ENCODE results near the gene TDRD1. TPM values are rescaled to one million over a fixed set of nuclear protein-coding genes. Genes with fewer than 3 reads are reported as not detected.

The TDRD1 gene
- total and polyA plus RNA-seq, 2 donors (not counting 1 experiment from before 2014, with no cell fraction given) = 0.10 to 0.22 TPM

DNA sequence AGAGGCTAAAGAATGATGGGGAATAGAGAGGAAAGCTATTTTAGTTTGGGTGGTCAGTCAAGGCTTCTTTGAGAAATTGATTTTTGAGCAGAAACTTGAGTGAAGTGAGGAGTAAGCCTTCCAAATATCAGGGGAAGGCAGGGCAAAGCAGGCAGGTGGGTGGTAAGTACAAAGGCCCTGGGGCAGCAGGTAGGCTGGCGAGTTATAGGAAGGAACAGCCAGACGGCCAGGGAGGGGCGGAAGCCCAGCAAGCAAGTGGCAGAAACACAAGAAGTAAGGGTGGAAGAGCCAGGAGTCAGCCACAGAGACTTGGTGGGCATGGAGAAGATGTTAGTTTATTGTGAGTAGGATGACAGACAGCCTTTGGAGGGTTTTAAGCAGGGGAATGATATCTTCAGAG is 94.8 kb downstream of the TDRD1 start:
- Histone ChIP-seq H4K20me1 (ENCODE audit: control insufficient read depth, insufficient read depth, low read length, poor library complexity, severe bottlenecking) (no peaks in the 10 kb centered on the region), H3K79me2 (ENCODE audit: control insufficient read depth, insufficient read depth, low read length) (no peaks in the 10 kb centered on the region), H2AFZ (ENCODE audit: insufficient read depth, low read depth, low read length, poor library complexity, severe bottlenecking) (no peak overlapping the region), H3K9me3 (ENCODE audit: control extremely low read depth in 1 of 3, control insufficient read depth in 2 of 3, insufficient read depth in 1 of 3, low read length in 2 of 3) (no peaks in the 10 kb centered on the region), H3K4me2 (replicated peaks; ENCODE audit: low read depth, low read length, poor library complexity, severe bottlenecking) (no peak overlapping the region), H3K27ac (ENCODE audit: low read length in 2 of 2) (no peak overlapping the region), H3K4me1 (ENCODE audit: control insufficient read depth in 2 of 2, insufficient read depth in 2 of 2, low read length in 2 of 2) (no peaks in the 10 kb centered on the region), H3K36me3 (replicated peaks in 1 of 2; ENCODE audit: control extremely low read depth in 1 of 2, control insufficient read depth in 1 of 2, extremely low read depth in 1 of 2, insufficient read depth in 2 of 2, low read length in 1 of 2) (no peaks in the 10 kb centered on the region), H3K27me3 (replicated peaks in 1 of 4; ENCODE audit: control extremely low read depth in 1 of 4, control insufficient read depth in 3 of 4, insufficient read depth in 4 of 4, low read length in 3 of 4) (peaks cover 0 to 6% (median 0%) of the 10 kb centered on the region in 4 experiments), H3K9ac (ENCODE audit: low read length) (no peak overlapping the region), H3K4me3 (ENCODE audit: control extremely low read depth in 1 of 5, extremely low read depth in 1 of 5, insufficient read depth in 1 of 5, low read depth in 2 of 5, low read length in 4 of 5) (no peak overlapping the region)
- no peak for ATAC-seq (ENCODE audit: low read depth)
- Mint-ChIP-seq H3K27me3 (peaks cover 27% of the 10 kb centered on the region), H3K27ac (no peak overlapping the region), H3K4me3 (no peak overlapping the region), H3K4me1 (no peaks in the 10 kb centered on the region), H3K9me3 (ENCODE audit: insufficient read depth) (no peaks in the 10 kb centered on the region)
- no peak for DNase-seq
- intact Hi-C loops (cut with micrococcal nuclease) = no loop called here
- ChIA-PET POLR2A (no interaction called here), CTCF (no interaction called here)
- TF ChIP-seq EZH2 (IDR thresholded peaks at IDR 0.05; ENCODE audit: borderline replicate concordance, insufficient read depth, low read depth, low read length, poor library complexity, severe bottlenecking) = no peak
- TF ChIP-seq, protein P1, sequence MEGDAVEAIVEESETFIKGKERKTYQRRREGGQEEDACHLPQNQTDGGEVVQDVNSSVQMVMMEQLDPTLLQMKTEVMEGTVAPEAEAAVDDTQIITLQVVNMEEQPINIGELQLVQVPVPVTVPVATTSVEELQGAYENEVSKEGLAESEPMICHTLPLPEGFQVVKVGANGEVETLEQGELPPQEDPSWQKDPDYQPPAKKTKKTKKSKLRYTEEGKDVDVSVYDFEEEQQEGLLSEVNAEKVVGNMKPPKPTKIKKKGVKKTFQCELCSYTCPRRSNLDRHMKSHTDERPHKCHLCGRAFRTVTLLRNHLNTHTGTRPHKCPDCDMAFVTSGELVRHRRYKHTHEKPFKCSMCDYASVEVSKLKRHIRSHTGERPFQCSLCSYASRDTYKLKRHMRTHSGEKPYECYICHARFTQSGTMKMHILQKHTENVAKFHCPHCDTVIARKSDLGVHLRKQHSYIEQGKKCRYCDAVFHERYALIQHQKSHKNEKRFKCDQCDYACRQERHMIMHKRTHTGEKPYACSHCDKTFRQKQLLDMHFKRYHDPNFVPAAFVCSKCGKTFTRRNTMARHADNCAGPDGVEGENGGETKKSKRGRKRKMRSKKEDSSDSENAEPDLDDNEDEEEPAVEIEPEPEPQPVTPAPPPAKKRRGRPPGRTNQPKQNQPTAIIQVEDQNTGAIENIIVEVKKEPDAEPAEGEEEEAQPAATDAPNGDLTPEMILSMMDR (IDR thresholded peaks at IDR 0.05) = no peak
- WGBS (ENCODE audit: insufficient coverage) = 88% methylated on average over 3 of the region's 3 CpGs

DNA sequence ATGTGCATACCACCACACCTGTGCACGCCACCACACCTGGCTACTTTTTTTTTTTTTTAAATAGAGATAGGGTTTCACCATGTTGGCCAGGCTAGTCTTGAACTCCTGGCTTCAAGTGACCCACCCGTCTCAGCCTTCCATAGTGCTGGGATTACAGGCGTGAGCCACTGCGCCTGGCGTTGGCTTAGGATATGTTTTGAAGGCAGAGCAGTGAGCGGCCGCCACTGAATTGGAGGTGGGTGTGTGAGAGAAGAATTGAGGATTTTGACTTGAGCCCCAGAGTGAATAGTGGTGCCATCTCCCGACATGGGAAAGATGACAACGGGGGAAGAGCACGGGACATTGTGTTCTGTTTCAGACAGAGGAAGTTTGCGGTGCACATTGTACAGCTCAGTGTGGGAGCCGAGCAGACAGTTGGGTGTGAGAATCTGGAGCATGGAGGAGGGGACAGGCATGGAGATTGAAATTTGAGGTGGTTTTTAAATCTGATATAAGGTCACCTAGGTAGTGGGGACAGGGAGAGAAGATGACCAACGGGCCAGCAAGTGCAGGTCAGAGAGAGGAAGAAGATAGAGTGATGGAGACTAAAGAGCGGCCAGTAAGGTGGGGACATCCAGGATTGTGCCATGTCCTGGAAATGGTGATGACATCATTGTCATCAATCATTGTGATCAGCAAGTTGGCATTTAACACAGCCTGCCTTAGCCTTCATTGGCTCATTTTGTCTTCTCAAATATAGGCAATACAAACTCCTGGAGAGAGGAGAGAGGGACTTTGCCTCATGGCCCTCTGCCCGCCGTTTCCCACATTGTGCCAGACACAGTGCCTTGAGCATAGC is 95.7 kb downstream of the TDRD1 start:
- Histone ChIP-seq H3K4me3 (ENCODE audit: control extremely low read depth in 1 of 5, extremely low read depth in 1 of 5, insufficient read depth in 1 of 5, low read depth in 2 of 5, low read length in 4 of 5) (no peak overlapping the region), H3K9me3 (ENCODE audit: control extremely low read depth in 1 of 3, control insufficient read depth in 2 of 3, insufficient read depth in 1 of 3, low read length in 2 of 3) (no peaks in the 10 kb centered on the region), H4K20me1 (ENCODE audit: control insufficient read depth, insufficient read depth, low read length, poor library complexity, severe bottlenecking) (no peaks in the 10 kb centered on the region), H3K4me2 (replicated peaks; ENCODE audit: low read depth, low read length, poor library complexity, severe bottlenecking) (no peak overlapping the region), H3K27me3 (replicated peaks in 1 of 4; ENCODE audit: control extremely low read depth in 1 of 4, control insufficient read depth in 3 of 4, insufficient read depth in 4 of 4, low read length in 3 of 4) (peaks cover 0 to 6% (median 0%) of the 10 kb centered on the region in 4 experiments), H3K4me1 (ENCODE audit: control insufficient read depth in 2 of 2, insufficient read depth in 2 of 2, low read length in 2 of 2) (no peaks in the 10 kb centered on the region), H3K79me2 (ENCODE audit: control insufficient read depth, insufficient read depth, low read length) (no peaks in the 10 kb centered on the region), H2AFZ (ENCODE audit: insufficient read depth, low read depth, low read length, poor library complexity, severe bottlenecking) (no peak overlapping the region), H3K36me3 (replicated peaks in 1 of 2; ENCODE audit: control extremely low read depth in 1 of 2, control insufficient read depth in 1 of 2, extremely low read depth in 1 of 2, insufficient read depth in 2 of 2, low read length in 1 of 2) (no peaks in the 10 kb centered on the region), H3K9ac (ENCODE audit: low read length) (no peak overlapping the region), H3K27ac (ENCODE audit: low read length in 2 of 2) (no peak overlapping the region)
- POLR2A ChIA-PET = no interaction called here
- no peak overlapping the region for H3K27ac Mint-ChIP-seq
- ATAC-seq (ENCODE audit: low read depth) (no peak), DNase-seq (no peak)
- CTCF ChIA-PET = no interaction called here
- intact Hi-C loops (cut with micrococcal nuclease) = no loop called here
- H3K4me3 Mint-ChIP-seq = no peak overlapping the region
- TF ChIP-seq EZH2 (IDR thresholded peaks at IDR 0.05; ENCODE audit: borderline replicate concordance, insufficient read depth, low read depth, low read length, poor library complexity, severe bottlenecking) = no peak
- TF ChIP-seq, protein P1 (IDR thresholded peaks at IDR 0.05) = no peak
- peaks cover 27% of the 10 kb centered on the region for H3K27me3 Mint-ChIP-seq
- no peaks in the 10 kb centered on the region for H3K4me1 Mint-ChIP-seq
- H3K9me3 Mint-ChIP-seq (ENCODE audit: insufficient read depth) = no peaks in the 10 kb centered on the region
- WGBS (ENCODE audit: insufficient coverage) = 93% methylated on average over 15 of the region's 16 CpGs

All from B cell (primary cell).